Measurements from ENCODE around the gene UMAD1. TPM values are rescaled to one million over a fixed set of nuclear protein-coding genes. Genes with fewer than 3 reads are reported as not detected.

UMAD1 gene
- total and polyA plus RNA-seq, 2 of the 13 experiments (the other 11 are each of a cell fraction or from before 2014, with no cell fraction given), result 16.8 to 17.6 TPM

DNA sequence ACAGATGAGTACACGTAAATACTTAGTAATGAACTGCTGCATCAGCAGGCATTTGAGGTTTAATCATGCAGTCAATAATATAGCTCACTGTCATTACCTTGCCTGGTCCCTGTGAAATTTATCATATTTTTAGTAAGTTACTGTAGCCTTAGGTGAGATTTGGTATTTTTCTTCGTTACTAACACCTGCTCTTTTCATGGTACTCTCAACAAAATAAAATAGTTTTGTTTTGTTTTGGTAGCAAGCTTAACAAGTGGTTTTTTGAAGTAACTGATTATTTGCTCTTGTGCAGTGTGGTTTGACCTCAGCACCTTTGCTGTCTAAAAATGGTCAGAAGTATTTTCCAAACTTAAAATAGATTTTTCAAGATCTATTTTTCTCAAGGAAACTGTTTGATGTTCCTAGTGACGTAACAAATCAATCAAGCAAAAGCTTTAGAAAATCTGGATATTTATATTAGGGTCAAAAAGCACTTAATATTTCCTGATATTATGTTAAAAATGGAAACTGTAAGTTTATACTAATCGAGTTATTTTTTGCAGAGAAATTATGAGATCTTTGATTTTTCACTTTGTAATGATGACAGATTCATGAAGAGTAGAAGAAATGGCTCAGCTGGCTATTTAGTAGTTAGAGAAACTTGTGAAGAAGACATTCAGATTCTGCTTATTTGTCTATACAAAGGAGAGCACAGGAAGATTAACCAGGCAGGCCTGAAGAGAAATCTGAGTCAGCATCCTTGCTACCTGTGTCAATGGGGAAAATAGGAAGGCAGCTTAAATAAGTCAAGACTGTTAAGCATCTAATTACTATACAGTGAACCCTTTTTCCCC lies 98.9 kb downstream of the UMAD1 start (continued):
- no peak for TF ChIP-seq ZNF788 (CRISPR knock-in tag; IDR thresholded peaks at IDR 0.05; ENCODE audit: borderline replicate concordance)
- TF ChIP-seq, protein P1, sequence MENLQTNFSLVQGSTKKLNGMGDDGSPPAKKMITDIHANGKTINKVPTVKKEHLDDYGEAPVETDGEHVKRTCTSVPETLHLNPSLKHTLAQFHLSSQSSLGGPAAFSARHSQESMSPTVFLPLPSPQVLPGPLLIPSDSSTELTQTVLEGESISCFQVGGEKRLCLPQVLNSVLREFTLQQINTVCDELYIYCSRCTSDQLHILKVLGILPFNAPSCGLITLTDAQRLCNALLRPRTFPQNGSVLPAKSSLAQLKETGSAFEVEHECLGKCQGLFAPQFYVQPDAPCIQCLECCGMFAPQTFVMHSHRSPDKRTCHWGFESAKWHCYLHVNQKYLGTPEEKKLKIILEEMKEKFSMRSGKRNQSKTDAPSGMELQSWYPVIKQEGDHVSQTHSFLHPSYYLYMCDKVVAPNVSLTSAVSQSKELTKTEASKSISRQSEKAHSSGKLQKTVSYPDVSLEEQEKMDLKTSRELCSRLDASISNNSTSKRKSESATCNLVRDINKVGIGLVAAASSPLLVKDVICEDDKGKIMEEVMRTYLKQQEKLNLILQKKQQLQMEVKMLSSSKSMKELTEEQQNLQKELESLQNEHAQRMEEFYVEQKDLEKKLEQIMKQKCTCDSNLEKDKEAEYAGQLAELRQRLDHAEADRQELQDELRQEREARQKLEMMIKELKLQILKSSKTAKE (CRISPR knock-in tag; IDR thresholded peaks at IDR 0.05; ENCODE audit: borderline replicate concordance), result no peak
- no peak for TF ChIP-seq HNRNPUL1 (IDR thresholded peaks at IDR 0.05; ENCODE audit: low read depth, low read length)
- no peak for TF ChIP-seq ZNF136 (CRISPR knock-in tag; IDR thresholded peaks at IDR 0.05; ENCODE audit: low read depth)
- TF ChIP-seq ZNF598 (CRISPR knock-in tag; IDR thresholded peaks at IDR 0.05; ENCODE audit: borderline replicate concordance), result no peak
- no peak for TF ChIP-seq AGO1 (IDR thresholded peaks at IDR 0.05; ENCODE audit: low read depth, low read length, poor library complexity, severe bottlenecking)
- TF ChIP-seq ZSCAN21 (CRISPR knock-in tag; IDR thresholded peaks at IDR 0.05; ENCODE audit: borderline replicate concordance), result no peak
- TF ChIP-seq, protein P2, sequence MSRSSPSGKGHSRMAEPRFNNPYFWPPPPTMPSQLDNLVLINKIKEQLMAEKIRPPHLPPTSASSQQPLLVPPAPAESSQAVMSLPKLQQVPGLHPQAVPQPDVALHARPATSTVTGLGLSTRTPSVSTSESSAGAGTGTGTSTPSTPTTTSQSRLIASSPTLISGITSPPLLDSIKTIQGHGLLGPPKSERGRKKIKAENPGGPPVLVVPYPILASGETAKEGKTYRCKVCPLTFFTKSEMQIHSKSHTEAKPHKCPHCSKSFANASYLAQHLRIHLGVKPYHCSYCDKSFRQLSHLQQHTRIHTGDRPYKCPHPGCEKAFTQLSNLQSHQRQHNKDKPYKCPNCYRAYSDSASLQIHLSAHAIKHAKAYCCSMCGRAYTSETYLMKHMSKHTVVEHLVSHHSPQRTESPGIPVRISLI (CRISPR knock-in tag; IDR thresholded peaks at IDR 0.05; ENCODE audit: borderline replicate concordance), result no peak
- no peak for TF ChIP-seq NFE2 (CRISPR knock-in tag; IDR thresholded peaks at IDR 0.05)
- TF ChIP-seq ZNF678 (CRISPR knock-in tag; IDR thresholded peaks at IDR 0.05), result no peak
